ENCODE data around the gene ACAA2. TPM values are rescaled to one million over a fixed set of nuclear protein-coding genes. Genes with fewer than 3 reads are reported as not detected.

ACAA2 gene
- total RNA-seq, 1 experiment from 2014 or later = 50.8 TPM

- no peak for DNase-seq (ENCODE audit: low read depth, low spot score)
- BruUV-seq (replicated peaks) = no TSS peak
- no peaks in the 10 kb centered on the region for H3K36me3 ChIP-seq (ENCODE audit: control insufficient read depth, insufficient read depth, low read length)
- in situ Hi-C loops (cut with HindIII; ENCODE audit: low pct_unique_long_range_greater_than_20kb, low sequenced_read_pairs) (no loop called here), intact Hi-C loops (cut with micrococcal nuclease; ENCODE audit: unreplicated experiment) (loop anchor here (5.0 to 10.0 kb wide), 2 partner anchors 175 to 253 kb away; no protein-coding TSS in a partner anchor)
- TF ChIP-seq SIN3A (IDR thresholded peaks at IDR 0.05; ENCODE audit: borderline replicate concordance, insufficient read depth, low read depth, low read length) (no peak), TCF7L2 (IDR thresholded peaks at IDR 0.05; ENCODE audit: low read depth, low read length) (no peak), REST (IDR thresholded peaks at IDR 0.05; ENCODE audit: insufficient read depth in 1 of 2, low read depth in 2 of 2, low read length in 1 of 2) (no peak), POLR2AphosphoS5 (IDR thresholded peaks at IDR 0.05; ENCODE audit: low read depth, low read length) (no peak), CTCF (IDR thresholded peaks at IDR 0.05) (no peak)
- H3K27me3 ChIP-seq (ENCODE audit: control insufficient read depth, insufficient read depth, low read length) = no peaks in the 10 kb centered on the region
- no peak overlapping the region for H3K27ac ChIP-seq (ENCODE audit: low read length)
- H3K4me1 ChIP-seq (ENCODE audit: control insufficient read depth, insufficient read depth, low read length) = no peaks in the 10 kb centered on the region
- ATAC-seq = peak; percentile 68
- H3K4me3 ChIP-seq (ENCODE audit: low read depth in 2 of 2, low read length in 2 of 2) = no peak overlapping the region
- POLR2A ChIA-PET = no interaction called here
- H3K9me3 ChIP-seq (ENCODE audit: control insufficient read depth, insufficient read depth, low read depth, low read length) = no peaks in the 10 kb centered on the region
- CTCF ChIA-PET = no interaction called here
Observed at GRCh38 chr18:49767111-49768050, 46.0 kb downstream of the ACAA2 start.

- intact Hi-C loops (cut with micrococcal nuclease; ENCODE audit: unreplicated experiment) = loop anchor here (5.0 to 10.0 kb wide), 2 partner anchors 174 to 252 kb away; no protein-coding TSS in a partner anchor
- Histone ChIP-seq H3K27me3 (ENCODE audit: control insufficient read depth, insufficient read depth, low read length) (no peaks in the 10 kb centered on the region), H3K27ac (ENCODE audit: low read length) (no peak overlapping the region), H3K4me3 (ENCODE audit: low read depth in 2 of 2, low read length in 2 of 2) (no peak overlapping the region), H3K4me1 (ENCODE audit: control insufficient read depth, insufficient read depth, low read length) (no peaks in the 10 kb centered on the region), H3K36me3 (ENCODE audit: control insufficient read depth, insufficient read depth, low read length) (no peaks in the 10 kb centered on the region), H3K9me3 (ENCODE audit: control insufficient read depth, insufficient read depth, low read depth, low read length) (no peaks in the 10 kb centered on the region)
- ChIA-PET CTCF (no interaction called here), POLR2A (no interaction called here)
- in situ Hi-C loops (cut with HindIII; ENCODE audit: low pct_unique_long_range_greater_than_20kb, low sequenced_read_pairs) = no loop called here
- TF ChIP-seq TCF7L2 (IDR thresholded peaks at IDR 0.05; ENCODE audit: low read depth, low read length) (no peak), CTCF (IDR thresholded peaks at IDR 0.05) (no peak), POLR2AphosphoS5 (IDR thresholded peaks at IDR 0.05; ENCODE audit: low read depth, low read length) (no peak), REST (IDR thresholded peaks at IDR 0.05; ENCODE audit: insufficient read depth in 1 of 2, low read depth in 2 of 2, low read length in 1 of 2) (no peak), SIN3A (IDR thresholded peaks at IDR 0.05; ENCODE audit: borderline replicate concordance, insufficient read depth, low read depth, low read length) (no peak)
- DNase-seq (ENCODE audit: low read depth, low spot score) (no peak), ATAC-seq (no peak)
- BruUV-seq (replicated peaks) = no TSS peak
Observed at GRCh38 chr18:49766646-49767045, 46.7 kb downstream of the ACAA2 start.
